Trophoblast cell (in vitro differentiated cells and primary cell): Measurements from ENCODE around the gene TNK2.
A peak's percentile ranks its signal among the peaks of the same experiment; 100 is the strongest.

Source experiments
- DNase-seq, 2 donors: peaks; one replicate each; pipeline ENCODE4 v3.0.0-alpha.2; 2016
- H2AFZ ChIP-seq: 2 replicates; pipeline ENCODE4 v1.6.1; 2013; ENCODE audit warnings: low read length, moderate library complexity, mild to moderate bottlenecking; ENCODE audit not compliant: insufficient read depth, poor library complexity
- H2AK5ac ChIP-seq: 2 replicates; pipeline ENCODE4 v1.6.1; 2013; ENCODE audit warnings: mild to moderate bottlenecking, low read length
- H2BK120ac ChIP-seq: 2 replicates; pipeline ENCODE4 v1.6.1; 2013; ENCODE audit warnings: low read length, mild to moderate bottlenecking, moderate library complexity; ENCODE audit not compliant: insufficient read depth, poor library complexity
- H2BK12ac ChIP-seq: 2 replicates; pipeline ENCODE4 v1.6.1; 2013; ENCODE audit warnings: mild to moderate bottlenecking, low read length, moderate library complexity
- H2BK5ac ChIP-seq: 2 replicates; pipeline ENCODE4 v1.6.1; 2013; ENCODE audit warnings: low read length, low read depth, moderate library complexity, mild to moderate bottlenecking; ENCODE audit not compliant: poor library complexity
- H3K14ac ChIP-seq: 2 replicates; pipeline ENCODE4 v1.6.1; 2013; ENCODE audit warnings: mild to moderate bottlenecking, low read length
- H3K18ac ChIP-seq: 2 replicates; pipeline ENCODE4 v1.6.1; 2013; ENCODE audit warnings: mild to moderate bottlenecking, low read length
- H3K23ac ChIP-seq: 2 replicates; pipeline ENCODE4 v1.6.1; 2013; ENCODE audit warnings: low read length
- H3K27ac ChIP-seq: 2 replicates; pipeline ENCODE4 v1.5.1; 2013; ENCODE audit warnings: low read depth, mild to moderate bottlenecking, inconsistent platforms, low read length, moderate library complexity
- H3K27me3 ChIP-seq: 2 replicates; pipeline ENCODE4 v1.6.1; 2013; ENCODE audit warnings: inconsistent platforms, mild to moderate bottlenecking, low read length, moderate library complexity; ENCODE audit not compliant: insufficient read depth
- H3K36me3 ChIP-seq, 2 experiments: 1 replicate in 1 of 2; 2 replicates in 1 of 2; pipeline ENCODE4 v1.6.1; 2013; ENCODE audit warnings: low read length in 2 of 2, mild to moderate bottlenecking in 2 of 2, moderate library complexity in 1 of 2; ENCODE audit not compliant: insufficient read depth in 2 of 2, control insufficient read depth in 1 of 2
- H3K4ac ChIP-seq: 2 replicates; pipeline ENCODE4 v1.6.1; 2013; ENCODE audit warnings: low read depth, mild to moderate bottlenecking, low read length, moderate library complexity
- H3K4me1 ChIP-seq, 2 experiments: 1 replicate in 1 of 2; 2 replicates in 1 of 2; pipeline ENCODE4 v1.6.1; 2013; ENCODE audit warnings: low read length in 2 of 2, mild to moderate bottlenecking in 2 of 2, moderate library complexity in 1 of 2; ENCODE audit not compliant: insufficient read depth in 2 of 2, control insufficient read depth in 1 of 2
- H3K4me2 ChIP-seq: 2 replicates; pipeline ENCODE4 v1.6.1; 2013; ENCODE audit warnings: inconsistent platforms, mild to moderate bottlenecking, low read length, moderate library complexity
- H3K4me3 ChIP-seq: 2 replicates; pipeline ENCODE4 v1.5.1; 2013; ENCODE audit warnings: mild to moderate bottlenecking, low read depth, low read length, inconsistent platforms
- H3K79me1 ChIP-seq: one replicate; pipeline ENCODE4 v1.6.1; 2013; ENCODE audit warnings: low read length
- H3K79me2 ChIP-seq: 2 replicates; pipeline ENCODE4 v1.6.1; 2013; ENCODE audit warnings: low read length, mild to moderate bottlenecking; ENCODE audit not compliant: control insufficient read depth, insufficient read depth, poor library complexity
- H3K9ac ChIP-seq: 2 replicates; pipeline ENCODE4 v1.6.1; 2013; ENCODE audit warnings: mild to moderate bottlenecking, low read length
- H3K9me3 ChIP-seq: 2 replicates; pipeline ENCODE4 v1.6.1; 2013; ENCODE audit warnings: low read depth, mild to moderate bottlenecking, control low read depth, inconsistent platforms, low read length; ENCODE audit not compliant: insufficient read depth
- H4K12ac ChIP-seq: 2 replicates; pipeline ENCODE4 v1.6.1; 2013; ENCODE audit warnings: low read depth, mild to moderate bottlenecking, low read length, moderate library complexity
- H4K8ac ChIP-seq: 2 replicates; pipeline ENCODE4 v1.6.1; 2013; ENCODE audit warnings: low read depth, mild to moderate bottlenecking, low read length, moderate library complexity
- H4K91ac ChIP-seq: one replicate; pipeline ENCODE4 v1.6.1; 2013; ENCODE audit warnings: low read depth, mild to moderate bottlenecking, low read length, moderate library complexity
- WGBS: extraction: QIAGEN DNeasy Blood & Tissue Kit; methylation state at CpG from one replicate; pipeline ENCODE4 v1.1.7; 2013; ENCODE audit warnings: missing lambda C conversion rate; ENCODE audit not compliant: insufficient read length, insufficient coverage; ENCODE audit errors: extremely low coverage; 5-methylcytosine and 5-hydroxymethylcytosine counted together

TNK2 gene

DNA sequence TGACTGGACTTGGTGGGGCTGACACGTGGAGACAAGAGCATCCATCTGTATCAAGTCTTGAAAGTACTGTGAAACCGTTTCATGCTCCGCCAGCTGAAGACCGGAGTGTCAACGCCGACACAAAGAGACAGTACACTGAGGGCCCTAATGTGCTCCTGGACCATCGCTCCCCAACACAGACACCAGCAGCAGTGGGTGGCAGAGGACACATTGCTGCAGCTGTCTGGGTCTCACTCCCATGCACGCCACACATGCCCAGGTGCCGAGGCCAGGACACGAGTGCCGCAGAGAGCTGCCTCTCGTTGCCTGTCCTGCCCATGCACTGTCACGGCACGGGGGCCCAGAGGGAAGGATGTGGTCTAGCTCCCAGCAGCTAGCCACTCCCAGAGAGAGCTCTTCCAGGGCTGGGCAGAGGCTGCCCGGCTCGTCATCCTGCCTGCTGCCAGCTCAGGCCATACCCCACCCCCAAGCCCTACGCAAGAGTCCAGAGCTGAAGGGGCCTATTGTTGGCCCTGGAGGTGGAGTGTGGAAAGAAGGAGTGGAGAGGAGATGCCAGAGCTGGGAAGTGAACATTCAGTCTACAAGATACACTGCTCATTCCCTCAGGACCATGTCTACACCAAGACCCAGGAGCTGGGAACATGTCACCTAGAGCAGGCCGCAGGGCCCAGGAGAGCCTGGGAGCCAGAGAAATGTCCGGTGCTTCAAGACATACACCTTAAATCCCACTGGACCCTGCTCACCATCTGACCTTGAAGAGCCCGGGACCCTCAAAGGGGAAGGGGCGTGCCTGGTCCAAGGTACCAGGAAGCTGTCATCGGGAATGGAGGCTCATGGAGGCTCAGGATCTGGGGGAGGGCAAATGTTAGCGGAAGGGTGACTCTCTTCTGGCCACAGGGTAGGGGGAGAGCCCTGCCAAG lies 7.7 kb downstream of the TNK2 start:
- no peak overlapping the region for H4K12ac ChIP-seq
- peaks cover 0 to 5% of the 10 kb centered on the region in 2 experiments for H3K36me3 ChIP-seq
- H3K27ac ChIP-seq: no peak overlapping the region
- peak overlapping the region; percentile 31 for H3K18ac ChIP-seq
- peak overlapping the region; percentile 76 for H3K4ac ChIP-seq
- H4K8ac ChIP-seq: no peak overlapping the region
- H3K4me3 ChIP-seq: no peak overlapping the region
- H2AFZ ChIP-seq: no peak overlapping the region
- H3K4me2 ChIP-seq: no peak overlapping the region
- peak overlapping the region; percentile 7 for H2BK120ac ChIP-seq
- peak overlapping the region; percentile 5 for H2AK5ac ChIP-seq
- WGBS: no CpG with 5 or more reads among the region's 23 CpGs
- peak overlapping the region; percentile 34 for H2BK12ac ChIP-seq
- no peak overlapping the region for H2BK5ac ChIP-seq
- peaks cover 23 to 35% of the 10 kb centered on the region in 2 experiments for H3K4me1 ChIP-seq
- no peaks in the 10 kb centered on the region for H3K9me3 ChIP-seq
- peak in 1 of 2 donors; percentile 22 for DNase-seq
- H3K27me3 ChIP-seq: no peaks in the 10 kb centered on the region
- no peak overlapping the region for H3K23ac ChIP-seq
- H3K9ac ChIP-seq: no peak overlapping the region
- H3K14ac ChIP-seq: peak overlapping the region; percentile 31
- H4K91ac ChIP-seq: no peak overlapping the region
- H3K79me1 ChIP-seq: peaks cover 19% of the 10 kb centered on the region
- H3K79me2 ChIP-seq: peaks cover 13% of the 10 kb centered on the region

DNA sequence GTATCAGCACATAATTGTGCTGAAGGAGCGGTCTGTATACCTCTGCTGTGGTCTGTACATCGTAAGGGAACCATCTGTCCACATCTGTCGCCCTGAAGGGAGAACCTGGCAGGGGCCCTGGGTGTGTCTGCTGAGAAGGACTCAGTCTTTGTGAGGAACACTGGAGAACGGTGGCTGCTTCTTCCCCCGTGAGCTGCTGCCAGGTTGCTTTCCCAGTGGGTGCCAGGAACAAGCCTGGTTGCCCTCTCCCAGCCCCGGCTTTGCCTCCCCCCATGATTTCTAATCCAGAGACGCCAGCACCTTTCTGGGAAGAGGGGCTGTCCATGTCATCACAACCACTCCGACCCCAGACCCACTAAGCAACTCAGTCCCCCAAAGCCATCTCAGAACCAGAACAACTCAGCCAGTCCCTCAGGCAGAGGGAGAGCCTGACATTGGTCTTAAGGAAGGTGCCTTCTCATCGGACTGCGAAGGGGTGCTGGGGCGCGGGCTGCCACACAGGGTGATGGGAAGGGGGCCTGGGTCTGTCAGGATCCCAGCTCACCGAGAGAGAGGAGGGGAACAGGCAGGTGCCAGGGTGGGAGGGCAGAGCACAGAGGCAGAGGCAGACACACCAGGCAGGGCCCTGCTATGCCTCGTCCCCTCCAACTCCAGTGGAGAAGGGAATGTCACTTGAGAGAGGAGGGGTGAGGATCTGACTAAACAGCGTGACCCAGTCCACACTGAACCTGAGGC lies 8.5 kb downstream of the TNK2 start:
- no peak overlapping the region for H3K9ac ChIP-seq

DNA sequence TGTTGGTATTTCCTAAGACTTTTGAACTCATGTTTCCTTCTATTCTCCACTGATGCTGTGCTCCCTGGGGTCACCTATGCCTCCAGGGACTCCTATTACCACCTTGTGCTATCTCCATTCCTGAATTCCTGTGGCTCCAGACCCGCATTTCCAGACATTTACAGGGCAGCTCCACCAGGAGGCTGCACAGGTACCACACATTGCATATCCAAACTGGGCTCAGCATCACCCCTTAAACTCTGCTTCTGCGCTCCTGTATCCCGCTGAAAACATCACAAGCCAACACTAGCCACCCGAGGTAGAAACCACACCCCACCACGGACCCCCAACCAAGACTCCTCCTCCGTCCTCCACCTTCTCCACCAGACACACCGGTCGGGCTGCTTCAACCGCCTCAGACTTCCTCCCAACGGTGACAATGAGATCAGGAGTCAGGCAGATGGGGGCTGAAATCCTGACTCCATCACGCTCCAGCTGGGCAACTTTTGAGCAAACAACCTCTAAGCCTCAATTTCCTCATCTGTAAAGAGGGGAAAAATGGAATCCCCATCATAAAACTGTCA lies 10.4 kb downstream of the TNK2 start:
- Histone ChIP-seq H3K14ac (peak overlapping the region; percentile 75), H3K36me3 (peaks cover 0 to 5% of the 10 kb centered on the region in 2 experiments), H3K79me1 (peaks cover 27% of the 10 kb centered on the region), H4K91ac (peak overlapping the region; percentile 88), H3K18ac (peak overlapping the region; percentile 79), H3K4me2 (peak overlapping the region; percentile 59), H3K9me3 (no peaks in the 10 kb centered on the region), H2AK5ac (peak overlapping the region; percentile 93), H3K27ac (peak overlapping the region; percentile 65), H3K4me3 (no peak overlapping the region), H2BK12ac (peak overlapping the region; percentile 86), H3K23ac (no peak overlapping the region), H4K12ac (no peak overlapping the region), H4K8ac (peak overlapping the region; percentile 61), H2AFZ (peak overlapping the region; percentile 44), H3K4me1 (peaks cover 39 to 48% of the 10 kb centered on the region in 2 experiments), H3K27me3 (no peaks in the 10 kb centered on the region), H3K9ac (no peak overlapping the region), H2BK120ac (peak overlapping the region; percentile 94), H3K79me2 (peaks cover 21% of the 10 kb centered on the region), H3K4ac (no peak overlapping the region), H2BK5ac (peak overlapping the region; percentile 61)
- peak; percentile 89 to 92 for DNase-seq
- WGBS: no CpG with 5 or more reads among the region's 11 CpGs

More for the DNA sequence above, 8.5 kb downstream of the TNK2 start:
- WGBS: no CpG with 5 or more reads among the region's 15 CpGs
- Histone ChIP-seq H3K4me3 (no peak overlapping the region), H3K27me3 (no peaks in the 10 kb centered on the region), H3K4ac (peak overlapping the region; percentile 38), H3K23ac (no peak overlapping the region), H2AFZ (no peak overlapping the region), H3K79me2 (peaks cover 19% of the 10 kb centered on the region), H2BK12ac (no peak overlapping the region), H4K8ac (no peak overlapping the region), H3K36me3 (peaks cover 0 to 5% of the 10 kb centered on the region in 2 experiments), H3K14ac (no peak overlapping the region), H3K4me2 (no peak overlapping the region), H3K27ac (no peak overlapping the region), H3K79me1 (peaks cover 25% of the 10 kb centered on the region), H2BK5ac (no peak overlapping the region), H4K12ac (no peak overlapping the region), H3K4me1 (peaks cover 30 to 41% of the 10 kb centered on the region in 2 experiments), H3K9me3 (no peaks in the 10 kb centered on the region), H4K91ac (no peak overlapping the region), H2AK5ac (peak overlapping the region; percentile 2), H2BK120ac (no peak overlapping the region), H3K18ac (peak overlapping the region; percentile 34)
- no peak for DNase-seq
